Fibroblast of skin of back (primary cell): ENCODE data around the gene ITIH2.

ENCODE experiments used
- DNase-seq: peaks from one replicate; pipeline ENCODE4 v3.0.0-alpha.2; 2013

The ITIH2 gene

GRCh38 chr10:7797582-7797981 lies 94.5 kb downstream of the ITIH2 start:
- peak; percentile 94 for DNase-seq
